Vagina (tissue), 2 donors: ENCODE data around the gene NME8. TPM values are rescaled to one million over a fixed set of nuclear protein-coding genes. Genes with fewer than 3 reads are reported as not detected.

Experiments used
- DNase-seq, 2 donors: peaks; one replicate each; pipeline ENCODE4 v3.0.0-alpha.2; 2017; ENCODE audit errors: extremely low spot score in 2 of 2
- H3K27ac ChIP-seq: fragments of 200-600 bp; sonication (generic); one replicate; pipeline ENCODE4 v1.5.1; 2019
- H3K27me3 ChIP-seq: fragments of 200-600 bp; sonication (generic); one replicate; pipeline ENCODE4 v1.5.1; 2019
- H3K36me3 ChIP-seq, 2 donors: fragments of 200-600 bp; sonication (generic); one replicate each; pipeline ENCODE4 v1.5.1; 2017 to 2019
- H3K4me1 ChIP-seq: fragments of 200-600 bp; sonication (generic); one replicate; pipeline ENCODE4 v1.5.1; 2019
- H3K4me3 ChIP-seq, 2 donors: fragments of 200-600 bp; sonication (generic); 1 replicate in 1 of 2; 2 replicates in 1 of 2; pipeline ENCODE4 v1.5.1; 2016 to 2019
- H3K9me3 ChIP-seq: fragments of 200-600 bp; sonication (generic); one replicate; pipeline ENCODE4 v1.5.1; 2019
- CTCF ChIP-seq, 3 experiments: fragments of 450-650 bp in 2 of 3; fragments of 200-600 bp in 1 of 3; sonication (generic) in 1 of 3; IDR thresholded peaks; one replicate each; pipeline ENCODE4 v1.5.1; 2017 to 2019; ENCODE audit warnings: antibody characterized with exemption in 3 of 3, mild to moderate bottlenecking in 2 of 3, moderate library complexity in 2 of 3
- POLR2A ChIP-seq, 2 donors: fragments of 450-650 bp; IDR thresholded peaks; one replicate each; pipeline ENCODE4 v1.6.1; 2017; ENCODE audit warnings: antibody characterized with exemption in 2 of 2, mild to moderate bottlenecking in 2 of 2, moderate library complexity in 2 of 2
- POLR2AphosphoS5 ChIP-seq, 2 donors: sonication (generic); formaldehyde crosslinking; IDR thresholded peaks; one replicate each; pipeline ENCODE4 v1.9.0; 2017; ENCODE audit warnings: antibody characterized with exemption in 2 of 2, mild to moderate bottlenecking in 2 of 2, low read depth in 1 of 2; ENCODE audit not compliant: insufficient read depth in 1 of 2
- intact Hi-C: fragments of 100-400 bp; cut with DNase I; formaldehyde crosslinking; loops from one replicate; pipeline ENCODE4 v1.15.1; 2023
- total RNA-seq: library from RNA; depleted of rRNA; stranded (reverse); fragments of >200 nt; gene quantifications from one replicate; pipeline ENCODE4 v1.2.3, GENCODE V29; 2016

The NME8 gene
- total RNA-seq, 1 donor from 2014 or later: not detected

- Histone ChIP-seq H3K9me3 (no peaks in the 10 kb centered on the region), H3K27me3 (no peaks in the 10 kb centered on the region), H3K4me3 (peak within 1 kb of the TSS; percentile 66 to 73), H3K36me3 (no peaks in the 10 kb centered on the region), H3K27ac (peak within 1 kb of the TSS; percentile 94), H3K4me1 (peaks cover 30% of the 10 kb centered on the region)
- intact Hi-C loops: no loop called here
- no peak for DNase-seq
- TF ChIP-seq POLR2AphosphoS5 (IDR thresholded peaks at IDR 0.05; ENCODE audit: insufficient read depth in 1 of 2, low read depth in 1 of 2): no peak
Measured at GRCh38 chr7:37920305-37920848, 72.0 kb downstream of the NME8 start, which contains the start of gene EPDR1. Gene EPDR1 (plus strand): TSS chr7:37920640. CDS start chr7:37920940, 300 bp downstream.

- peak in 1 of 2 donors; percentile 19 for TF ChIP-seq POLR2A (IDR thresholded peaks at IDR 0.05)
- peak in 1 of 2 donors; percentile 58 for TF ChIP-seq POLR2AphosphoS5 (IDR thresholded peaks at IDR 0.05; ENCODE audit: insufficient read depth in 1 of 2, low read depth in 1 of 2)
- TF ChIP-seq CTCF (IDR thresholded peaks at IDR 0.05): peak in 1 of 3 experiments; percentile 2
- DNase-seq: no peak
Measured at GRCh38 chr7:37920849-37921805, 72.7 kb downstream of the NME8 start.

GRCh38 chr7:37921876-37922275, 73.5 kb downstream of the NME8 start:
- Histone ChIP-seq H3K36me3 (no peaks in the 10 kb centered on the region), H3K4me1 (peaks cover 25% of the 10 kb centered on the region), H3K27me3 (no peaks in the 10 kb centered on the region), H3K27ac (peak overlapping the region; percentile 94), H3K4me3 (peak overlapping the region; percentile 66 to 73), H3K9me3 (no peaks in the 10 kb centered on the region)
- intact Hi-C loops: no loop called here
- no peak for DNase-seq
- TF ChIP-seq POLR2A (IDR thresholded peaks at IDR 0.05): no peak
- no peak for TF ChIP-seq POLR2AphosphoS5 (IDR thresholded peaks at IDR 0.05; ENCODE audit: insufficient read depth in 1 of 2, low read depth in 1 of 2)
- TF ChIP-seq CTCF (IDR thresholded peaks at IDR 0.05): no peak

More at GRCh38 chr7:37920849-37921805, 72.7 kb downstream of the NME8 start:
- H3K27me3 ChIP-seq: no peaks in the 10 kb centered on the region
- intact Hi-C loops: no loop called here
- H3K4me1 ChIP-seq: peaks cover 30% of the 10 kb centered on the region
- peak overlapping the region; percentile 94 for H3K27ac ChIP-seq
- H3K36me3 ChIP-seq: no peaks in the 10 kb centered on the region
- H3K4me3 ChIP-seq: peak overlapping the region; percentile 66 to 73
- H3K9me3 ChIP-seq: no peaks in the 10 kb centered on the region

- Histone ChIP-seq H3K4me3 (no peak overlapping the region), H3K27ac (peak overlapping the region; percentile 94), H3K36me3 (no peaks in the 10 kb centered on the region), H3K4me1 (peaks cover 16% of the 10 kb centered on the region), H3K27me3 (no peaks in the 10 kb centered on the region), H3K9me3 (no peaks in the 10 kb centered on the region)
- no peak for DNase-seq
- intact Hi-C loops: no loop called here
- no peak for TF ChIP-seq POLR2AphosphoS5 (IDR thresholded peaks at IDR 0.05; ENCODE audit: insufficient read depth in 1 of 2, low read depth in 1 of 2)
- no peak for TF ChIP-seq POLR2A (IDR thresholded peaks at IDR 0.05)
- TF ChIP-seq CTCF (IDR thresholded peaks at IDR 0.05): no peak
Measured at GRCh38 chr7:37923996-37924395, 75.6 kb downstream of the NME8 start.

- peaks cover 13% of the 10 kb centered on the region for H3K4me1 ChIP-seq
- no peak for DNase-seq
- intact Hi-C loops: no loop called here
- TF ChIP-seq CTCF (IDR thresholded peaks at IDR 0.05): no peak
- H3K36me3 ChIP-seq: no peaks in the 10 kb centered on the region
- no peaks in the 10 kb centered on the region for H3K27me3 ChIP-seq
- peak overlapping the region; percentile 94 for H3K27ac ChIP-seq
- no peaks in the 10 kb centered on the region for H3K9me3 ChIP-seq
- H3K4me3 ChIP-seq: no peak overlapping the region
Measured at GRCh38 chr7:37924491-37925041, 76.2 kb downstream of the NME8 start.
